ENCODE measurements around the gene OR5K4. TPM values are rescaled to one million over a fixed set of nuclear protein-coding genes. Genes with fewer than 3 reads are reported as not detected.

The OR5K4 gene
- total and polyA plus RNA-seq, 2 of the 8 experiments (the other 6 are each of a cell fraction or from before 2014, with no cell fraction given) = not detected

- Histone ChIP-seq H3K23me2 (ENCODE audit: low read depth, low read length) (no peaks in the 10 kb centered on the region), H3K18ac (ENCODE audit: extremely low read depth, low read length) (no peak overlapping the region), H4K91ac (replicated peaks; ENCODE audit: insufficient read length, low read length) (no peak overlapping the region), H3K79me1 (ENCODE audit: low read depth, low read length) (no peaks in the 10 kb centered on the region), H3K4ac (replicated peaks; ENCODE audit: insufficient read length, low read depth, low read length) (no peak overlapping the region), H3K4me2 (ENCODE audit: insufficient read depth in 1 of 2, low read depth in 2 of 2, low read length in 2 of 2) (no peak overlapping the region), H2BK5ac (ENCODE audit: low read depth, low read length) (no peak overlapping the region), H3K56ac (replicated peaks; ENCODE audit: insufficient read length, low read depth, low read length) (no peak overlapping the region), H4K8ac (ENCODE audit: extremely low read depth, insufficient read depth, low read length) (no peak overlapping the region), H2BK15ac (ENCODE audit: low read length) (no peak overlapping the region), H3K9me3 (ENCODE audit: insufficient read depth in 2 of 2, low read depth in 1 of 2, low read length in 1 of 2) (no peaks in the 10 kb centered on the region), H3K79me2 (ENCODE audit: control insufficient read depth in 1 of 2, insufficient read depth in 2 of 2, low read length in 2 of 2) (no peaks in the 10 kb centered on the region), H3K14ac (ENCODE audit: insufficient read length) (no peak overlapping the region), H2BK20ac (ENCODE audit: low read length) (no peak overlapping the region), H2BK120ac (replicated peaks; ENCODE audit: low read depth, low read length) (no peak overlapping the region), H3K4me1 (replicated peaks in 1 of 4; ENCODE audit: control insufficient read depth in 3 of 4, insufficient read depth in 4 of 4, low read length in 3 of 4) (no peaks in the 10 kb centered on the region), H3K27me3 (replicated peaks in 1 of 4; ENCODE audit: control insufficient read depth in 3 of 4, extremely low read depth in 1 of 4, insufficient read depth in 3 of 4, low read length in 3 of 4) (no peaks in the 10 kb centered on the region), H2BK12ac (ENCODE audit: low read depth, low read length) (no peak overlapping the region), H2AK5ac (ENCODE audit: low read depth, low read length) (no peak overlapping the region), H2AFZ (ENCODE audit: low read length) (no peak overlapping the region), H3K23ac (ENCODE audit: insufficient read length) (no peak overlapping the region), H4K20me1 (replicated peaks in 1 of 2; ENCODE audit: control insufficient read depth in 1 of 2, insufficient read depth in 2 of 2, low read length in 2 of 2) (no peaks in the 10 kb centered on the region), H4K5ac (ENCODE audit: insufficient read length, low read depth, low read length) (no peak overlapping the region), H3K36me3 (ENCODE audit: control insufficient read depth in 2 of 4, insufficient read depth in 4 of 4, low read length in 3 of 4) (no peaks in the 10 kb centered on the region), H3K9ac (replicated peaks in 1 of 4; ENCODE audit: extremely low read depth in 1 of 4, low read depth in 3 of 4, low read length in 3 of 4) (no peak overlapping the region), H3K27ac (ENCODE audit: low read depth, low read length) (no peak overlapping the region), H3K4me3 (ENCODE audit: extremely low read depth in 1 of 4, insufficient read depth in 2 of 4, low read depth in 3 of 4, low read length in 4 of 4) (no peak overlapping the region)
- CTCF ChIA-PET (ENCODE audit: partially characterized antibody) = no interaction called here
- FAIRE-seq (no peak), DNase-seq (ENCODE audit: low read depth in 1 of 2, low spot score in 2 of 2) (no peak)
- POLR2A ChIA-PET (ENCODE audit: partially characterized antibody) = interaction anchor here (1.0 kb wide), 1 partner anchor 43 kb away, joined by 3 read pairs; no protein-coding TSS in a partner anchor
- TF ChIP-seq BCL11A (IDR thresholded peaks at IDR 0.05; ENCODE audit: low read depth in 2 of 2, low read length in 2 of 2) (no peak), CHD2 (IDR thresholded peaks at IDR 0.05; ENCODE audit: low read length) (no peak), TCF12 (IDR thresholded peaks at IDR 0.05; ENCODE audit: low read depth, low read length) (no peak)
Measured at GRCh38 chr3:98371186-98371585, 17.5 kb downstream of the OR5K4 start.

Measured in H1 (cell line).